ENCODE results near the gene KIF5C.
A peak's percentile ranks its signal among the peaks of the same experiment; 100 is the strongest.

The KIF5C gene

DNA sequence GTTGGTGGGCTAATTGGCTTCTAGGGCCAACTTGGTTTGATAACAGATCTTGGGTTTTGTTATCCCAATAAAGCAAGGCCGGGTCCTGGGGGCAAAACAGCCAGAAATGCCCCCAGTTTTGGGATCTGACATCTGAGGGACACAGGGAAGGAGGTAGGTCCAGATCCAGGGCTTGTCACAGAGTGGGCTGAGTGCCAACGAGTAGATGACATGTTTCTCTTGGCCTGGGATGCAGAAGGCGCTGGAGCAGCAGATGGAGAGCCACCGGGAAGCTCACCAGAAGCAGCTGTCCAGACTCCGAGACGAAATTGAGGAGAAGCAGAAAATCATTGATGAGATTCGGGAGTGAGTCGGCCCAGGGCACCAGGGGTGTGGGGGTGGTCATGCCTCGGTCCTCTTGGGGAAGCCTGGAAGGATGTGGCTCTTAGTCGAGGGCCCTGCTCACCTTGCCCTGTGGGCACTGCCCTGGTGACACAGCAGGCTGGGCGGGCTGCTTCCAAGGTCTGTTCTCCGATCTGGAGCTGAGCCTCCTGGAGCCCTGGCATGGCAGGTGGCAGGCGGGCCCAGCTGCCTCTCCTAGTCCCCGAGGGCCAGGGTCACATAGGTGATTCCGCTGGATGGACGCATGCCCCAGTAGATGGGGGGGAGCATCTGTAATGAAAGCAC is 123.3 kb downstream of the KIF5C start:
- TF ChIP-seq, protein P1, sequence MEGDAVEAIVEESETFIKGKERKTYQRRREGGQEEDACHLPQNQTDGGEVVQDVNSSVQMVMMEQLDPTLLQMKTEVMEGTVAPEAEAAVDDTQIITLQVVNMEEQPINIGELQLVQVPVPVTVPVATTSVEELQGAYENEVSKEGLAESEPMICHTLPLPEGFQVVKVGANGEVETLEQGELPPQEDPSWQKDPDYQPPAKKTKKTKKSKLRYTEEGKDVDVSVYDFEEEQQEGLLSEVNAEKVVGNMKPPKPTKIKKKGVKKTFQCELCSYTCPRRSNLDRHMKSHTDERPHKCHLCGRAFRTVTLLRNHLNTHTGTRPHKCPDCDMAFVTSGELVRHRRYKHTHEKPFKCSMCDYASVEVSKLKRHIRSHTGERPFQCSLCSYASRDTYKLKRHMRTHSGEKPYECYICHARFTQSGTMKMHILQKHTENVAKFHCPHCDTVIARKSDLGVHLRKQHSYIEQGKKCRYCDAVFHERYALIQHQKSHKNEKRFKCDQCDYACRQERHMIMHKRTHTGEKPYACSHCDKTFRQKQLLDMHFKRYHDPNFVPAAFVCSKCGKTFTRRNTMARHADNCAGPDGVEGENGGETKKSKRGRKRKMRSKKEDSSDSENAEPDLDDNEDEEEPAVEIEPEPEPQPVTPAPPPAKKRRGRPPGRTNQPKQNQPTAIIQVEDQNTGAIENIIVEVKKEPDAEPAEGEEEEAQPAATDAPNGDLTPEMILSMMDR (IDR thresholded peaks at IDR 0.05; ENCODE audit: borderline replicate concordance, control extremely low read depth, extremely low read depth, insufficient read depth, missing control alignments), result no peak
- in situ Hi-C loops (cut with MboI; ENCODE audit: low sequenced_read_pairs, unreplicated experiment), result loop anchor here (25.0 kb wide), 2 partner anchors 436 to 1011 kb away; no protein-coding TSS in a partner anchor
- DNase-seq (ENCODE audit: low spot score), result no peak

DNA sequence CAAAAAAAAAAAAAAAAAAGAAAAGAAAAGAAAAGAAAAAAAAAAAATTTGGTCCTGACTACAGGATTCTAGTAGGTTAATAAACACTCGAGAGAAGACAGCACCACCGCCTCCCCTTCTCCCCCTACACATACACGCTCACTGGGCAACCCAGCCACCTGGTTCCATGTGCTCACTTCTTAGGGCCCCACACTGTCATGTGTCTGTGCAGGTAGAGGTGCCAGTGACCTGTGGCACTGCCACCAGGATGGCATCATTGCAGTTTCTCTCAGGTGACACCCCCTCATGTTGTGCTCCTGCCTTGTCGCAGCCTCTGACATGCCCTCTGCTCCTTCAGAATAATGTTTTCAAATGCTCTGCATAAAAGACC is 123.8 kb downstream of the KIF5C start:
- DNase-seq (ENCODE audit: low spot score), result no peak
- in situ Hi-C loops (cut with MboI; ENCODE audit: low sequenced_read_pairs, unreplicated experiment), result loop anchor here (25.0 kb wide), 2 partner anchors 437 to 1012 kb away; no protein-coding TSS in a partner anchor
- TF ChIP-seq, protein P1 (IDR thresholded peaks at IDR 0.05; ENCODE audit: borderline replicate concordance, control extremely low read depth, extremely low read depth, insufficient read depth, missing control alignments), result no peak

DNA sequence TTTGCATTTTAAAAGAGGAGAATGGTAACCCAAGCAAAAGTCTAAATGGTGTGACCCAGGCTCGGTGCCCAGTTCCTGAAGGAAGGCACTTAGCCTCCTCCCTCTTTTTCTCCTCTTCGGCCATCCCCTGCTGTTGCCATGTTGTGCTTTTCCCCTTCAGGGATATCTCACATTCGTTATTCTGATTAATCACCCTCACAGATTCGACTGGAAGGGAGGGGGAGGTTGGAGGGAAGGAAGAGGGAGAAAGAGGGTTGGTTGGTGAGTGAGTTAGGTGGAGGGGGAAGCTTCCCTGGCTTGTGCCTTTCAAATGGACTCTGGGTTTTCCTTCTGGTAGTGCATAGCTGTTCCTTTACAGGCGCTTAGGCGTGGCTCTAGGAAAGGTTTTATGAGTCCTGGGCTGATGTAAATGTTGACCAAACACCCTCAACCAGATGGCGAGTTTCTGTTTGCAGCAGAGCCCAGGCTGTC is 124.5 kb downstream of the KIF5C start:
- DNase-seq (ENCODE audit: low spot score), result no peak
- in situ Hi-C loops (cut with MboI; ENCODE audit: low sequenced_read_pairs, unreplicated experiment), result loop anchor here (25.0 kb wide), 2 partner anchors 437 to 1012 kb away; no protein-coding TSS in a partner anchor
- TF ChIP-seq, protein P1 (IDR thresholded peaks at IDR 0.05; ENCODE audit: borderline replicate concordance, control extremely low read depth, extremely low read depth, insufficient read depth, missing control alignments), result no peak

DNA sequence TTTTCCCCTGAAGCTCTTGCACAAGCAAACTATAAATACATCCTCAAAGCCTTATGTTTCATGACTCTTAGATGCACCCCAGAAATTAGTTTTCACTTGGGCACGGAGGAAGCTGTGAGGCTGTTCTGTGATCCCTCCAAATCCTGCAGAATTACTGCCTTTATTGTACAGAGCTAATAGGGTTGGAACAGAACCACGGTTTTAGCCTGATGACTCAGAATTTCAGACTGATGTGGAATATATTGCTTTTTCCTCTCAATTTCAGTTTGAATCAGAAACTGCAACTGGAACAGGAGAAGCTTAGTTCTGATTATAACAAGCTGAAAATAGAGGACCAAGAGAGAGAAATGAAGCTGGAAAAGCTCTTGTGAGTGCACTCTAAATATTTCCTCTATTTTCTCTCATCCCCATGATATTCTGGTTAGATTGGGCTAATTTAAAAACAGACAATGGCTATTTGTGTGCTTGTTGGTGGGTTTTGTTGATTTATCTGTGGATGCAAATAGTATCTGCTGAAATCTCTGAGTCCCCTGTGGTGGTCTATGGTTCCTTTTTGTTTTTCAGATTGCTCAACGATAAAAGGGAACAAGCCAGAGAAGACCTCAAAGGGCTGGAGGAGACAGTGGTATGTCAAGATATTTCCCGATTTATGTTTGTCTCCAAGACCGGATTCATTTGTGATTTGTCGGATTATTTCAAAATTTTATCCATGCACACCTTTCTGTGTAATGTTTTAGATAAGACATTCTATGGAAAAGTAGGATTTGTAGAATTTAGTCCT is 125.3 kb downstream of the KIF5C start:
- in situ Hi-C loops (cut with MboI; ENCODE audit: low sequenced_read_pairs, unreplicated experiment), result no loop called here

DNA sequence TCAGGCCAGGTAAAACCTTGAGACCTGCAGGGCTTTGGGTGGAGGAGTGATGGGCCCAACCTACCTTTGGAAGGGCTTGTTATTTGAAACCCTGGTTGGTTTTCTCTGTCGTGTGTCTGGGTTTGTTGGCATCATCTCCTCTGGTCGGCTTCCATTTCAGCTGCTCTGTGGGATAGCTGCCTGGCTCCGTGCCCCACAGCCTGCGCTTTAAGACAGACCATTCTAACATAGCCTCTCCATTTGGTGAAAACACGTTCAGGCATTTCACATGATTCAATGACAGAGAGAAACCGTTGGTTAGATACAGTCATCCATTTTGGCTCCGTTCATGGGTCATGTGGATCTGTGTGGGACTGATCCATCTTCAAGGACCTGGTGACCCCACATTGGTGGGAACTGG is 126.5 kb downstream of the KIF5C start:
- TF ChIP-seq, protein P1 (IDR thresholded peaks at IDR 0.05; ENCODE audit: borderline replicate concordance, control extremely low read depth, extremely low read depth, insufficient read depth, missing control alignments), result no peak
- in situ Hi-C loops (cut with MboI; ENCODE audit: low sequenced_read_pairs, unreplicated experiment), result no loop called here
- peak; percentile 10 for DNase-seq (ENCODE audit: low spot score)

More for the DNA sequence above, 125.3 kb downstream of the KIF5C start:
- peak; percentile 20 for DNase-seq (ENCODE audit: low spot score)
- TF ChIP-seq, protein P1 (IDR thresholded peaks at IDR 0.05; ENCODE audit: borderline replicate concordance, control extremely low read depth, extremely low read depth, insufficient read depth, missing control alignments), result no peak

DNA sequence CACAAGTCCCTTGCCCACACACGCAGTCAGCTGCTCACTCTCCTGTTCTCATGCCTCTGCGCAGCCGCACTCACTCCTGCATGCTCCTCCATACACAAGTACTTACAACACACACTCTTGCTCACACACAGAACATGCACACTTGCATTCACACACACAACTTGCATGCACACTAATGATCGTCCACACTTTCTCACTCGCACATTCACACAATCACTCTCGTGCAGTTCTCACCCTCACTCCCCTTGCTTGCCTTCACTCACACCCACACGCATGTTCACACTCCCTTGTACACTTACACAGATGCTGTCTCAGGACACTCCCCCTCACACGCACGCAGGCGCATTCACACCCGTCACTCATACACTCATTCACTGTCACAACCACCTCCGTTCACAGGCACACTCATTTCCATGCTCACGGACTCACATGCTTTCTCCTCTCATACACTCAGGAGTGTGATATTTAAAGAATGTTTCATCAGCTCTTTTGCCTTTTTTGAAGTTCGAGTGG is 127.4 kb downstream of the KIF5C start:
- in situ Hi-C loops (cut with MboI; ENCODE audit: low sequenced_read_pairs, unreplicated experiment), result no loop called here
- peak; percentile 7 for DNase-seq (ENCODE audit: low spot score)

More for the DNA sequence above, 127.4 kb downstream of the KIF5C start:
- TF ChIP-seq, protein P1 (IDR thresholded peaks at IDR 0.05; ENCODE audit: borderline replicate concordance, control extremely low read depth, extremely low read depth, insufficient read depth, missing control alignments), result no peak
